Adrenal gland (tissue), 5 donors: ENCODE data around the gene MORN5.

ENCODE experiments used
- CTCF ChIP-seq, 6 experiments: fragments of 450-650 bp in 4 of 6; fragments of 200-600 bp in 2 of 6; sonication (generic) in 1 of 6; IDR thresholded peaks; 1 replicate in 5 of 6; 2 replicates in 1 of 6; pipeline versions ENCODE4 v1.5.1 to v1.8.0; 2016 to 2021; ENCODE audit warnings: antibody characterized with exemption in 6 of 6, mild to moderate bottlenecking in 2 of 6, moderate library complexity in 1 of 6
- POLR2A ChIP-seq, 2 donors: fragments of 450-650 bp; IDR thresholded peaks; one replicate each; pipeline ENCODE4 v1.6.1; 2017; ENCODE audit warnings: antibody characterized with exemption in 2 of 2, mild to moderate bottlenecking in 2 of 2, moderate library complexity in 1 of 2
- donor health status: DM: no; HTN: no; CAD: no.

DNA sequence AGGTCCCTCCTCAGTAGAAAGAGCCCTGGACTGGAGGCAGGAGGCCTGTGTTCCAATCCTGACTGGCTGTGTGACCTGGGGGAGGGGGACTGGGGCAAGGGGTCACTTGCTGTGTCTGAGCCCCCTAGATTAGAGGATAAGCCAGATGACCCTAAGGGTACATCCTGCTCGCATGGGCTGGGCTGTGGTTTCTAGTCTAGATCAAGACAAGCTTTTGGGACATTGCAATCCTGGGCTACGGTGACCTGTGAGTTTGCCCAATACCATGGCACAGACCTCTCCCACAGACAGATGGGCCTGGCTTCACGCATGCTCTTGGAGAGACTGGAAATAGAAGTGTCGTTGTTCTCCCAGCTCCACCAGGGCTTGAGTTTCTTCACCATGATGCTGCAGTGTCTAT is 27.2 kb upstream of the MORN5 start:
- TF ChIP-seq CTCF (IDR thresholded peaks at IDR 0.05) (no peak), POLR2A (IDR thresholded peaks at IDR 0.05) (no peak)
